Measurements from ENCODE around the gene KIF1A.

KIF1A gene

DNA sequence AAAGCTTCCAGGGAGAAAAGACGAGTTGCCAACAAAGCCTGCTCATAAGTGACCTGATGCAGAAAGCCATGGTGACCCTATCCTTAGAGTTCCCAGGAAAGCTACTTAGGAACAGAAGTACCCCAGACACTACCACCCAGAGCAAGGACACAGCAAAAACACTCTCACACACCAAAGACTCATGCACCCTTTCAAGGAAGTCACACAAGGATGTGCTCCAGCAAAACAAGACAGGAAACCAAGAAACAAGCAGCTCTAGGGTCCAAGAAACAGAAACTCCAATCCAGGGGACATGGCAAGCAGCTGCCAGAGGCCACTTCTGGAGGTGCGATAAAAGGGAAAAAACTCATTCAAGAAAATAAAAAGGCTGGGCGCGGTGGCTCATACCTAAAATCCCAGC is 5.7 kb downstream of the KIF1A start:
- in situ Hi-C loops (cut with HindIII; ENCODE audit: low pct_unique_long_range_greater_than_20kb, low sequenced_read_pairs): no loop called here

DNA sequence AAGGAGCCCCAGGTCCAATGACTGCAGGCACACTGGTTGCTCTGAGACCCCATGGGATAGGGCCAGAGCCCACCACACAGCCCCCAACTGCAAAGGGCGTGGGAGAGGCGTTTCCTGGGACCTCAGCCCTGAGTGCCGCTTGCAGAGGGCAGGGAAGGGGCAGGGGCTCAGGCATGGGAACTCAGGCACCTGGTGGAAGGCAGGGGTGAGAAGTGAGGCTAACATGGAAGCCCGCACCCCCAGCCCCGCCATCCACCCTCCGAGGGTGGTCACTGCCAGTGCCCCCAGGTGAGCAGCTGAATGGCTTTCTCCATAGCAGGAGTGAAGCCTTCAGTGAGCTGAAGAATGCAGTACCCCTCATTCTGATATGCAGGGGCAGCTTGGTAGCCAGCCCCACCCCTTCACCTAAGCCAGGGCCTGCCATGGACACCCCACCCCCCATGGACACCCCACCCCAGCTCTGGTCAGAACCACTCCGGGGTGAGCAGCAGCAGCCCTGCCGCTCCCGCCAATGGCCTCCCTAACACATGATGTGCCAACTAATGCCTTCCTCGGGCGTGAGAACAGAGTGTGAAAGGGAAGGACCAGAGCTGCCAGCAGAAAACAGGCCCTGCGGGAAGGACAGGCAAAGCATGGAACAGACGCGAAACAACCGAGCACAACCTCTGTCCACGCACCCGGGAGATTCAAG is 6.6 kb downstream of the KIF1A start:
- no peak for DNase-seq (ENCODE audit: low read depth in 1 of 2, low spot score in 1 of 2)
- in situ Hi-C loops (cut with HindIII; ENCODE audit: low pct_unique_long_range_greater_than_20kb, low sequenced_read_pairs): no loop called here

More for the DNA sequence above, 5.7 kb downstream of the KIF1A start:
- TF ChIP-seq JUND (IDR thresholded peaks at IDR 0.05; ENCODE audit: low read depth): no peak
- no peak for DNase-seq (ENCODE audit: low read depth in 1 of 2, low spot score in 1 of 2)

DNA sequence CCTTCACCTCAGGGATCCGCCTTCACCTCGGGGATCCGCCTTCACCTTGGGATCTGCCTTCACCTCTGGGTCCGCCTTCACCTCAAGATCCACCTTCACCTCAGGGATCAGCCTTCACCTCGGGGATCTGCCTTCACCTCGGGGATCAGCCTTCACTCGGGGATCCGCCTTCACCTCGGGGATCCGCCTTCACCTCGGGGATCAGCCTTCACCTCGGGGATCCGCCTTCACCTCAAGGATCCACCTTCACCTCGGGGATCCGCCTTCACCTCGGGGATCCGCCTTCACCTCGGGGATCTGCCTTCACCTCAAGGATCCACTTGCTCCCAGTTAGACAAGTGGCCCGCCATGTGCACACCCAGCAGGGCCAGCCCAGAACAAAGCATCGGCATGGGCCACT is 7.3 kb downstream of the KIF1A start:
- no peak for DNase-seq (ENCODE audit: low read depth in 1 of 2, low spot score in 1 of 2)
- in situ Hi-C loops (cut with HindIII; ENCODE audit: low pct_unique_long_range_greater_than_20kb, low sequenced_read_pairs): no loop called here
- no peak for TF ChIP-seq JUND (IDR thresholded peaks at IDR 0.05; ENCODE audit: low read depth)

More for the DNA sequence above, 6.6 kb downstream of the KIF1A start:
- TF ChIP-seq JUND (IDR thresholded peaks at IDR 0.05; ENCODE audit: low read depth): no peak

DNA sequence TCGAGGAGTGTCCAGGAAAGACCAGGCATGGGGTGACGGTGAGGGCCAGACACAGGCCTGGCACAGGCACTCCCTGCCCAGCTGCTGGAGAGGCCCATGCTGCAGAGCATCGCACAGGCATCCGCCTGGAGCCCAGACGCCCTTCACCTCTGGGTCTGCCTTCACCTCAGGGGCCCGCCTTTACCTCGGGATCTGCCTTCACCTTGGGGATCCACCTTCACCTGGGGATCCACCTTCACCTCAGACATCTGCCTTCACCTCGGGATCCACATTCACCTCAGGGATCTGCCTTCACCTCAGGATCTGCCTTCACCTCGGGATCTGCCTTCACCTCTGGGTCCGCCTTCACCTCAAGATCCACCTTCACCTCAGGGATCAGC is 7.7 kb downstream of the KIF1A start:
- no peak for DNase-seq (ENCODE audit: low read depth in 1 of 2, low spot score in 1 of 2)
- in situ Hi-C loops (cut with HindIII; ENCODE audit: low pct_unique_long_range_greater_than_20kb, low sequenced_read_pairs): no loop called here
- TF ChIP-seq JUND (IDR thresholded peaks at IDR 0.05; ENCODE audit: low read depth): no peak

DNA sequence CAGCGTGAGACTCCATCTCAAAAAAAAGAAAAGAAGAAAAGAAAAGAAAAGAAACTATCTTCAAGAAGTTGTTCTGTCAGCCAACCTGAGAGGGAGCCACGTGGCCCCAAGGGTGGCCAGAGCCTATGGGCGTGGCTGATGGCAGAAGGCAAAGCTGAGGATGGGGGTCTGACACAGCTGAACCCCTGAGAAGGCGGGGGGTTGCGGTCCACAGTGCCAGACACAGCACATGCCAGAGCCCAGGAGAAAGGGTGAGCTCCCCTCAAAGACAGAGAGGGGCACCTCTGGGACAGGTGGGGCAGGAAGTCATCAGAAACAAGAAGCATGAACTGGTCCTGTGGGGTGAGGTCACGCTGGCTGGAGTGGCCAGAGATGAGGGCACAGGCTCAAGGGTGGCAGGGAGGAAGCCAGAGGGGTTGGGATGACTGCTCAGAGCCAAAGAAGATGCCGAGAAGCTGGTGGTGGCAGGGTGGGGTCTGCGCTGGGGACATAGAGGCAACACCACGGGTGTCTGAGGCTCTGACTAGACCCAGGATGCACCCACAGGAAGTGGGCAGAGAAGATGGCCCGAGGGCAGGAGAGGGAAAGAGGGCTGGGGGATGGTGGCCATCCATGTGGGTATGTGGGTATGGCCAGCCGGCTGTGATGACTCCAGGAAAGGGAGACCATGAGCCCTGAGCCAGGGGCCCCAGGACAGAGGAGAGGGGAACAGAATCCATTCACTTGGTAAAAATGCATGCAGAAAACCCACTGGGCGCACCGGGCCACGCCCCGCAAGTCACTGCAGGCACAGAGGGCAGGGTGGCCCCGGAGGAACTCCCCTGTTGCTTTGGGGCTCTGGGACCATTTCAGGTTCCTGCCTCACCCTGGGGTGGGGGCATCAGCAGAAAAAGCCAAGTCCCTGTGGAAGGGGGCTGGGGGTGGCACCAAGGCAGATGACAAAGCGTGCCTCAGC is 8.4 kb downstream of the KIF1A start:
- in situ Hi-C loops (cut with HindIII; ENCODE audit: low pct_unique_long_range_greater_than_20kb, low sequenced_read_pairs): no loop called here
- no peak for DNase-seq (ENCODE audit: low read depth in 1 of 2, low spot score in 1 of 2)
- no peak for TF ChIP-seq JUND (IDR thresholded peaks at IDR 0.05; ENCODE audit: low read depth)

DNA sequence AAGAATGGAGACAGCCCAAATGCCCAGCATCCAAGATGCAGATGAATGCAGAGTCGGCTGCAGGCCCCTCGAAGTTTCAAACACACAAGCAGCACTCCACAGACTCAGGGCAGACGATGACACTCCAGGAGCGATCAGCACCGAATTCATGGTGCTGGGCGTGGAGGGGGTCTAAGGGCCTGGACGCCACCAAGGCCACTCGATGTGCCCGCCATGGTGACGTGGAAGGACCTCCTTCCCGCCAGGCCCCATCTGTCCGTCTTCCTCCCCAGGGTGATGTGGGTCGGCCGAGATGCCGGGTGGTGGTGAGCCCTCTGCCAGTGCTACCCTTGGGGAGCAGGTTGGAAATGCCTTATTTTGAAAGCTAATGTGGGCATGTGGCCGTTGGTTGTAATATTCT is 9.4 kb downstream of the KIF1A start:
- in situ Hi-C loops (cut with HindIII; ENCODE audit: low pct_unique_long_range_greater_than_20kb, low sequenced_read_pairs): no loop called here
- no peak for DNase-seq (ENCODE audit: low read depth in 1 of 2, low spot score in 1 of 2)
- no peak for TF ChIP-seq JUND (IDR thresholded peaks at IDR 0.05; ENCODE audit: low read depth)

DNA sequence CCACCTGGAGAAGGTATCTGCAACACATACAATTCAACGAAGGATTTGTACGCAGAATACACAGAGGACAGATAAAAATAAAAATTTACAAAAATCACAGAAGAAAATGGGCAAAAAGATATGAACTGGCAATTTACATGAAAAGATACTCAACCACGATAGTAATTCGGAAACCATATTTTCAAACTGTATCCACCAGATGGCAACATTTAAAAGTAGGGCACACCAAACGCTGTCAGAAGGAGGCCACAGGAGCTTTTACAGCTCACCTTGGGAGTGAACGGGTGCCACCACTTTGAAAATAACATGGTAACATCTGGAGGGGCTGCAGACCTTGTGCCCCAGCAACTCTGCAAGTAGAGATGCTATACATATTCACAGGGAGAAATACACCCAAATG is 9.8 kb downstream of the KIF1A start:
- DNase-seq (ENCODE audit: low read depth in 1 of 2, low spot score in 1 of 2): peak; percentile 47 to 69
- no peak for TF ChIP-seq JUND (IDR thresholded peaks at IDR 0.05; ENCODE audit: low read depth)
- in situ Hi-C loops (cut with HindIII; ENCODE audit: low pct_unique_long_range_greater_than_20kb, low sequenced_read_pairs): no loop called here

DNA sequence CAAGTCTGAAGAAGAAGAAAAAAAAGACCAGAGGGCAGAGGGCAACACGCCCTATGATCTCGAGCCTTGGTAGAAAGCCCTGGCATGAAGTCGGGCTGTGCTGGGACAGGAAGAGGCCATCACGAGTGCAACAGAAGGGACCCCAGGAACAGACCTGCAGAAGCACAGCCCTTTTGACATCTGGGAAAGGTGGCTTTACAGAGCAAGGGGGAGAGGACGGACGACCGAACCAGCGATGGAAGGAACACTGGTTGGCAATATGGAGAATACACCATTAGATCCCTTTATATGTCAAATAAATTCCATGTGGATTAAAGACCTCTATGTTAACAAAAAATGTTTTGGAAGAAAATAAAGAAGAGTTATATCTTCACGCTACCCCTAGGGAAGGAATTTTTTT is 10.7 kb downstream of the KIF1A start:
- no peak for DNase-seq (ENCODE audit: low read depth in 1 of 2, low spot score in 1 of 2)
- TF ChIP-seq JUND (IDR thresholded peaks at IDR 0.05; ENCODE audit: low read depth): no peak
- in situ Hi-C loops (cut with HindIII; ENCODE audit: low pct_unique_long_range_greater_than_20kb, low sequenced_read_pairs): no loop called here

DNA sequence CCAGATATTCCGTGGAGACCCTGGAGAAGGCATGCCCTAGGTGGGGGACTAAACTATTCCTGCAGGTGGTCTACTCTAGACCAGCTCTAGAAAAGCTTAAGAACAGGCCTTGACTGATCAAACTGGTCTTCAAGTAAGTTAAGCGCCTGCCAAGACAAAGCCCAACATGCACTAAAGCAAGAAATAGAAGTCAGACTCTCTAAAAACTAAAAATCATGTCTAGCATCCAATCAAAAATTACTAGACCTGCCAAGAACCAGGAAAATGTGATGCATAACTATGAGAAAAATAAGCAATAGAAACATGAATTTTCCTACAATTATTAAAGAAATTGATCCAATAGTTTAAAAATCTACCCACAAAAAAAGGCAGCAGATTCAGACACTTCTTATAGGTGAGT is 13.6 kb downstream of the KIF1A start:
- no peak for DNase-seq (ENCODE audit: low read depth in 1 of 2, low spot score in 1 of 2)
- in situ Hi-C loops (cut with HindIII; ENCODE audit: low pct_unique_long_range_greater_than_20kb, low sequenced_read_pairs): no loop called here
- TF ChIP-seq JUND (IDR thresholded peaks at IDR 0.05; ENCODE audit: low read depth): no peak

DNA sequence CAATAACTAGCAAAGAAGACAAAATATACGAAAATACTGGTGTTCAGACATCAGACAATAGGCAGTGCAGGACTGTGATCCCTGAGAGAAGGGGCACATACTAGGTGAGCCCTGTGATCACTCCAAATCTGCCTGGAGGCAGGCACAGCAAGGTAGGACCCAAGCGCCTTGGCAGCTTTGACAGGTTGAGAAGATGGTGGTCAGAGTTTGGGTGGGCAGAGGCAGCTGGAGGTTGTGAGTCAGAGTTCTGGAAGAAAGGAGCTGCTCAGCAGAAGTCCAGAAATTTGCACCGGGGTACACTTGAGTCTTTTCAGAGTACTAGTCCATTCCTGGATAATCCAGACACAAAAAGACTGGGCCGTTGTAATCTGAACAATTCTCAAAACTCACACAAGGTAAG is 14.0 kb downstream of the KIF1A start:
- in situ Hi-C loops (cut with HindIII; ENCODE audit: low pct_unique_long_range_greater_than_20kb, low sequenced_read_pairs): no loop called here
- no peak for TF ChIP-seq JUND (IDR thresholded peaks at IDR 0.05; ENCODE audit: low read depth)
- DNase-seq (ENCODE audit: low read depth in 1 of 2, low spot score in 1 of 2): no peak

DNA sequence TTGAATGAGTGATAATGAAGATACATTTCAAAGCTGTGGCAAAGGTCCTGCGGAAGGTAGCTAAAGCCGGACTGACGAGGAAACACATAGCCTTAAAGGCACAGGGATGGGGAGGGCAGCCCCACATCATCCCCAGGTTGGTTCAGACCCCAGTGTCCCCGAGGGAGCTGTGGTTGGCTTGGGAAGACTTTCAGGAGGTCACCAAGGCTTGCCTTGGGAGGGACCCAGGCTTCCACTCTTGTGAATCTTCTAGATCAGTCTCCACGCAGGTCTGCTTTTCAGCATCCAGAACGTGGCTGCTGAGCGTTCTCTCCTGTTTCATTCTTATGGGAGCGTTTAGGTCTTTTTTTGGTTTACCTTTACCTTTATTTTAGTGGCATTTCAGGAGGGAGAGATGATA is 16.8 kb downstream of the KIF1A start:
- no peak for TF ChIP-seq JUND (IDR thresholded peaks at IDR 0.05; ENCODE audit: low read depth)
- DNase-seq (ENCODE audit: low read depth in 1 of 2, low spot score in 1 of 2): no peak
- in situ Hi-C loops (cut with HindIII; ENCODE audit: low pct_unique_long_range_greater_than_20kb, low sequenced_read_pairs): no loop called here

DNA sequence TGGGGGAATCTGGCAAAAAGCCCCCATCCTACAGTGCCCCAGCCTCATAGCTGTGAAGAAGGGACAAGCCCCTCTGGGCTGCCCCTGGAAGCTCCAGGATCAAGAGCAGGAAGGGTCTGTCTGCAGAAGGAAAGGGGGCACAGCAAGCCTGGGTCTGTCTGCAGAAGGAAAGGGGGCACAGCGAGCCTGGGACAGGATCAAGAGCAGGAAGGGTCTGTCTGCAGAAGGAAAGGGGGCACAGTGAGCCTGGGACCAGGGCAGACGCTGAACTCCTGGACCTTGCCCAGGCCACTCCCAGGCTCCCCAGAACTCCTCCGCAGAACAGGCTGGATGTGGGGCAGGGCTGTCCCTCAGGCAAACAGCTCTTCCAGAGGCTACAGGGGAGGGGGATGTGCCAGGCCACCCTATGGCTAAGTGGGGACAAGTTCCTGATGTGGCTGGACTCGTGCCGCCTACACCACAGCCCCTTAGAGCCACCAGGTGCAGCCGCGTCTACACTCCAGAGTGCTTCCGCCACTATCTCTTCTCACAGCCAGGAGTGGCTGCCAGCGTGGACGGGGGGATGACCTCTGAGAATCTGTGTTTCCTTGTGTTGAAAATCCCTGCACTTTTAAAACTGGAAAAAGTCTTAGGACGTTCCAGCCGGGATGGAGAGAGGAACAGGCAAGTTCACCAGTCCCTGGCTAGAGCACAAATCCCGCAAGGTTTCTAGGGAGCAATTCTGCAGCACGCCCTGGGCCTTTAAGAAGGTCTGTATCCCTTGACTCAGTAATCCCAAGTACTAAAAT is 20.8 kb downstream of the KIF1A start:
- TF ChIP-seq JUND (IDR thresholded peaks at IDR 0.05; ENCODE audit: low read depth): no peak
- in situ Hi-C loops (cut with HindIII; ENCODE audit: low pct_unique_long_range_greater_than_20kb, low sequenced_read_pairs): no loop called here
- no peak for DNase-seq (ENCODE audit: low read depth in 1 of 2, low spot score in 1 of 2)

Data from T47D (cell line).